ENCODE measurements around the gene GPR52.
"Not testable (repeated sequence)": the region's sequence is repeated elsewhere in the genome, so short reads cannot be mapped to it uniquely, and the experiment has no call there.

The GPR52 gene

GRCh38 chr1:174447866-174448530, at the start of gene GPR52:
Gene GPR52, plus strand, starts transcription at chr1:174447964. Its CDS starts 148 bp downstream, at chr1:174448112.
- no peak for DNase-seq (ENCODE audit: low read depth in 3 of 3)

- DNase-seq (ENCODE audit: low read depth in 3 of 3), result no peak
Measured at GRCh38 chr1:174398246-174398645, 49.5 kb upstream of the GPR52 start.

GRCh38 chr1:174399211-174399610, 48.6 kb upstream of the GPR52 start:
- no peak for DNase-seq (ENCODE audit: low read depth in 3 of 3)

GRCh38 chr1:174401075-174401474, 46.7 kb upstream of the GPR52 start:
- no peak for DNase-seq (ENCODE audit: low read depth in 3 of 3)

GRCh38 chr1:174405219-174405618, 42.5 kb upstream of the GPR52 start:
- DNase-seq (ENCODE audit: low read depth in 3 of 3), result no peak

GRCh38 chr1:174406421-174406820, 41.3 kb upstream of the GPR52 start:
- DNase-seq (ENCODE audit: low read depth in 3 of 3), result no peak

GRCh38 chr1:174407665-174408064, 40.1 kb upstream of the GPR52 start:
- DNase-seq (ENCODE audit: low read depth in 3 of 3), result no peak

- no peak for DNase-seq (ENCODE audit: low read depth in 3 of 3)
Measured at GRCh38 chr1:174408146-174408545, 39.6 kb upstream of the GPR52 start.

GRCh38 chr1:174409801-174410200, 38.0 kb upstream of the GPR52 start:
- DNase-seq (ENCODE audit: low read depth in 3 of 3), result not testable (repeated sequence)

- no peak for DNase-seq (ENCODE audit: low read depth in 3 of 3)
Measured at GRCh38 chr1:174413632-174414031, 34.1 kb upstream of the GPR52 start.

GRCh38 chr1:174414203-174414602, 33.6 kb upstream of the GPR52 start:
- DNase-seq (ENCODE audit: low read depth in 3 of 3), result no peak

- DNase-seq (ENCODE audit: low read depth in 3 of 3), result no peak
Measured at GRCh38 chr1:174415506-174415905, 32.3 kb upstream of the GPR52 start.

GRCh38 chr1:174417921-174418320, 29.8 kb upstream of the GPR52 start:
- DNase-seq (ENCODE audit: low read depth in 3 of 3), result no peak

- no peak for DNase-seq (ENCODE audit: low read depth in 3 of 3)
Measured at GRCh38 chr1:174425121-174425520, 22.6 kb upstream of the GPR52 start.

- DNase-seq (ENCODE audit: low read depth in 3 of 3), result no peak
Measured at GRCh38 chr1:174426153-174426552, 21.6 kb upstream of the GPR52 start.

GRCh38 chr1:174428033-174428432, 19.7 kb upstream of the GPR52 start:
- no peak for DNase-seq (ENCODE audit: low read depth in 3 of 3)

- DNase-seq (ENCODE audit: low read depth in 3 of 3), result no peak
Measured at GRCh38 chr1:174428739-174429138, 19.0 kb upstream of the GPR52 start.

GRCh38 chr1:174433451-174433850, 14.3 kb upstream of the GPR52 start:
- no peak for DNase-seq (ENCODE audit: low read depth in 3 of 3)

- no peak for DNase-seq (ENCODE audit: low read depth in 3 of 3)
Measured at GRCh38 chr1:174445351-174445750, 2.4 kb upstream of the GPR52 start.

- DNase-seq (ENCODE audit: low read depth in 3 of 3), result no peak
Measured at GRCh38 chr1:174445817-174446216, 1.9 kb upstream of the GPR52 start.

- no peak for DNase-seq (ENCODE audit: low read depth in 3 of 3)
Measured at GRCh38 chr1:174448531-174448883, 743 bp downstream of the GPR52 start.

- DNase-seq (ENCODE audit: low read depth in 3 of 3), result no peak
Measured at GRCh38 chr1:174448974-174449373, 1.2 kb downstream of the GPR52 start.

- DNase-seq (ENCODE audit: low read depth in 3 of 3), result no peak
Measured at GRCh38 chr1:174451408-174451807, 3.6 kb downstream of the GPR52 start.

- DNase-seq (ENCODE audit: low read depth in 3 of 3), result no peak
Measured at GRCh38 chr1:174465855-174466254, 18.1 kb downstream of the GPR52 start.

All from stimulated activated CD4-positive, alpha-beta T cell treated with anti-CD3 and anti-CD28 coated beads, TNF-alpha, amount 100 ng/mL, for 4 hours (primary cell).